ENCODE data around the gene SLC15A4.

SLC15A4 gene

DNA sequence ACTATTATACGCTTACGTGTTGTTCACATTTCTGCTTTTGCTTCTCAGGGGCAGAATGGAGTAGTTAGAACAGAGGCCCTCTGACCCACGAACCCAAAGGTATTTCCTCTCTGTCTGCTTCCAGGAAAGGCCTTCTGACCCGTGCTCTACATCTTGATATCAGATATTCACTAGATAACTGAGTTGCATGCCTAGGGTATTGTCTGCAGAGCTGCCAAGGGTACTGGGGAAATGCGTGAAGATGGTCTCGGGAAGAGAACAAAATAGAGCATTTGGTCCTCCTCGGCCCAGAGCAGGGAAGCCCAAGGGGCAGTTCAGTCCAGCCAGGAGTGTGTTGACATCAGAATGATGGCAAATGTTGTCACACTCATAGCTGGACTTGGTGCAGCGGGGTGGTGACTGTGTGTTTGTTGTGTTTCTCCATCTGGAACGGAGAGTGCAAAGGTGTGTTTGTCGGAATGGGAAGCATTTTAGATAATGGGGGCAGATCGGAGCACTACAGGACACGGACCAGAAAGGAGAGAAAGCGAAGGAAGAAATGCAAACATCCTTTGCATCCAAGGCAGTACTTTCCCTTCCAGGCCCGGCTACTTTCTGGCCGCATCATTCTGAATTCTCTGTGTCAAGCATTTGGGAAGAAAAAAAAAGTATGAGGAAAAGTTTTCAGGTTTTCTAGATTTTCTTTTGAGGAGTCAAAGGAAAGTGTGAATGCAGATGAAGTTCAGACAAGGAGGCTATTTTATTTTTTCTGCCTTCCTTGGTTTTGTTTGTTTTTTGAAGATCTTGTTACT lies 37.7 kb upstream of the SLC15A4 start:
- Histone ChIP-seq H3K4me1 (ENCODE audit: control extremely low read depth in 1 of 4, control insufficient read depth in 4 of 4, insufficient read depth in 4 of 4, low read length in 3 of 4) (peaks cover 0 to 2% (median 0%) of the 10 kb centered on the region in 4 experiments), H3K9me3 (ENCODE audit: control extremely low read depth in 1 of 5, control insufficient read depth in 4 of 5, insufficient read depth in 2 of 5, low read depth in 1 of 5, low read length in 4 of 5) (no peaks in the 10 kb centered on the region), H3K27me3 (replicated peaks in 2 of 5; ENCODE audit: control insufficient read depth in 4 of 5, insufficient read depth in 5 of 5, low read length in 4 of 5) (peaks cover 0 to 29% (median 2%) of the 10 kb centered on the region in 5 experiments), H3K27ac (ENCODE audit: insufficient read depth in 1 of 2, low read depth in 1 of 2, low read length in 2 of 2, poor library complexity in 1 of 2, severe bottlenecking in 2 of 2) (no peak overlapping the region), H3K4me3 (ENCODE audit: control insufficient read depth in 1 of 7, extremely low read depth in 1 of 7, insufficient read depth in 4 of 7, low read depth in 2 of 7, low read length in 6 of 7) (no peak overlapping the region), H3K36me3 (ENCODE audit: control insufficient read depth in 4 of 4, insufficient read depth in 4 of 4, low read length in 3 of 4) (no peaks in the 10 kb centered on the region)
- ChIA-PET POLR2A (no interaction called here), CTCF (no interaction called here)
- DNase-seq: no peak
- 83% methylated on average over 15 of the region's 15 CpGs for whole genome bisulfite sequencing (ENCODE audit: insufficient coverage)

DNA sequence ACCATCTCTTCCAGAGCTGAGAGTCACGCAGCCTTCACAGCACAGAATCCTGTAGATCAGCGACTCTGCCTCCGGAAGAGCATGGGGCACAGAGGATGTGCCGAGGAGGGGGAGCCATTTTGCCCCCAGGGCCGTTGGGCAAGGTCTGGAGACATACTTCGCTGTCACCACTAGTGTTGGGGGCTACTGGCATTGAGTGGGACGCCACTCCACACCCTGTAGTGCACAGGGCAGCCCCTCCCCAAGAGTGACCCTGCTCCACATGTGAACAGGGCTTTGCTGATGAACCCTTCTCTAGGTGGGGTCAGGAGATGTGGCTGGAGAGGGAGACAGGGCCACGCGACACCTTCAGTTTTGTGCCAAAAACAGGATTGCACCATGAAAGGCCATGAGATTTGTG lies 35.6 kb upstream of the SLC15A4 start:
- ChIA-PET CTCF (interaction anchor here (1.4 kb wide), 1 partner anchor 9 kb away, joined by 4 read pairs; no protein-coding TSS in a partner anchor), POLR2A (no interaction called here)
- H3K9me3 ChIP-seq (ENCODE audit: control extremely low read depth in 1 of 5, control insufficient read depth in 4 of 5, insufficient read depth in 2 of 5, low read depth in 1 of 5, low read length in 4 of 5): no peaks in the 10 kb centered on the region
- no peak for DNase-seq
- no peak overlapping the region for H3K4me3 ChIP-seq (ENCODE audit: control insufficient read depth in 1 of 7, extremely low read depth in 1 of 7, insufficient read depth in 4 of 7, low read depth in 2 of 7, low read length in 6 of 7)
- H3K27ac ChIP-seq (ENCODE audit: insufficient read depth in 1 of 2, low read depth in 1 of 2, low read length in 2 of 2, poor library complexity in 1 of 2, severe bottlenecking in 2 of 2): no peak overlapping the region
- no peaks in the 10 kb centered on the region for H3K36me3 ChIP-seq (ENCODE audit: control insufficient read depth in 4 of 4, insufficient read depth in 4 of 4, low read length in 3 of 4)
- H3K4me1 ChIP-seq (ENCODE audit: control extremely low read depth in 1 of 4, control insufficient read depth in 4 of 4, insufficient read depth in 4 of 4, low read length in 3 of 4): peaks cover 0 to 2% (median 0%) of the 10 kb centered on the region in 4 experiments
- peaks cover 2 to 49% (median 15%) of the 10 kb centered on the region in 5 experiments for H3K27me3 ChIP-seq (replicated peaks in 2 of 5; ENCODE audit: control insufficient read depth in 4 of 5, insufficient read depth in 5 of 5, low read length in 4 of 5)
- 90% methylated on average over 9 of the region's 9 CpGs for WGBS (ENCODE audit: insufficient coverage)

DNA sequence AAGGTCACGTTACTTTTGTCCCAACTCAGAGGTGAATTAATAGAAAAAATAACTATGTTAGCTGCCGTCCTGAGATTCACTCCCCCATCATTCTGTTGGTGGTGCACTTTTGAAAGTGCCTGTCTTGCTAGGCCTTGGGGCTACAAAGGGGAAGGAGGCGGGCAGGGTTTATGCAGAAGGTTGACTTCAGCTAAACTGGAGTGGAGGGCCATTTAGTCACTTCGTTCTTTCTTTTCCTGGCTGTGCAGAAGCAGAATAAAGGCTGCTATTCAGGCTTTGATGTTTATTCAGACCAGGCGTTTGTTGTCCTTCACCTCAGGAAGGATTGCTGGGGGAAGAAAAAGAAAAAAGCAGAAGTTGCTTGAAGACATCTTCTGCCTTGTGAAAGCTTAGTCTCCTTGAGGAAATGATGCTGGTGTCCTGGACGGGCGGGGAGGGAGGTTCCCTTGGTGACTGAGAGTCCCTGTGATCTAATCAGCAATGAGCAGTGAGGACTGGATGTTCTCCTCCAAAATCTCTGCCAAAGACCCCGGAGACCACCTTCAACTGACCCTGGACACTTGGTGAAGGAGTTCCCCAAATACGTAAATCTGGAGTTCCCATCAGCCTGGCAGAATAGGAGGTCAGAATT lies 33.5 kb upstream of the SLC15A4 start:
- CTCF ChIA-PET: interaction anchor here (1.1 kb wide), 1 partner anchor 33 kb away, joined by 3 read pairs; the partner anchor contains the start of gene SLC15A4
- Histone ChIP-seq H3K27me3 (replicated peaks in 2 of 5; ENCODE audit: control insufficient read depth in 4 of 5, insufficient read depth in 5 of 5, low read length in 4 of 5) (peaks cover 2 to 62% (median 22%) of the 10 kb centered on the region in 5 experiments), H3K4me1 (ENCODE audit: control extremely low read depth in 1 of 4, control insufficient read depth in 4 of 4, insufficient read depth in 4 of 4, low read length in 3 of 4) (peaks cover 0 to 10% (median 5%) of the 10 kb centered on the region in 4 experiments), H3K36me3 (ENCODE audit: control insufficient read depth in 4 of 4, insufficient read depth in 4 of 4, low read length in 3 of 4) (no peaks in the 10 kb centered on the region), H3K27ac (ENCODE audit: insufficient read depth in 1 of 2, low read depth in 1 of 2, low read length in 2 of 2, poor library complexity in 1 of 2, severe bottlenecking in 2 of 2) (no peak overlapping the region), H3K4me3 (ENCODE audit: control insufficient read depth in 1 of 7, extremely low read depth in 1 of 7, insufficient read depth in 4 of 7, low read depth in 2 of 7, low read length in 6 of 7) (no peak overlapping the region), H3K9me3 (ENCODE audit: control extremely low read depth in 1 of 5, control insufficient read depth in 4 of 5, insufficient read depth in 2 of 5, low read depth in 1 of 5, low read length in 4 of 5) (no peaks in the 10 kb centered on the region)
- WGBS (ENCODE audit: insufficient coverage): 47% methylated on average over 6 of the region's 9 CpGs
- POLR2A ChIA-PET: no interaction called here
- peak in 2 of 3 donors; percentile 34 to 35 for DNase-seq

DNA sequence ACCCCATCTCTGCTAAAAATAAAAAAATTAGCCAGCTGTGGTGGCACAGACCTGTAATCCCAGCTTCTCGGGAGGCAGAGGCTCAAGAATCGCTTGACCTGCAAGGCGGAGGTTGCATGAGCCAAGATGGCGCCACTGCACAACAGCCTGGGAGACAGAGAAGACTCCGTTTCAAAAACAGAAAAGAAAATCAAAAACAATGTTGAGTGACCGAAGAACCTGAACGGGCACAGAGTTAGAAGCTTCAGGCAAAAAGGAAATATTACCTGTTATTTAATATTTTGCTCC lies 33.0 kb upstream of the SLC15A4 start:
- CTCF ChIA-PET: interaction anchor here (1.1 kb wide), 1 partner anchor 33 kb away, joined by 3 read pairs; the partner anchor contains the start of gene SLC15A4
- Histone ChIP-seq H3K27me3 (replicated peaks in 2 of 5; ENCODE audit: control insufficient read depth in 4 of 5, insufficient read depth in 5 of 5, low read length in 4 of 5) (peaks cover 2 to 67% (median 23%) of the 10 kb centered on the region in 5 experiments), H3K36me3 (ENCODE audit: control insufficient read depth in 4 of 4, insufficient read depth in 4 of 4, low read length in 3 of 4) (no peaks in the 10 kb centered on the region), H3K27ac (ENCODE audit: insufficient read depth in 1 of 2, low read depth in 1 of 2, low read length in 2 of 2, poor library complexity in 1 of 2, severe bottlenecking in 2 of 2) (no peak overlapping the region), H3K9me3 (ENCODE audit: control extremely low read depth in 1 of 5, control insufficient read depth in 4 of 5, insufficient read depth in 2 of 5, low read depth in 1 of 5, low read length in 4 of 5) (no peaks in the 10 kb centered on the region), H3K4me3 (ENCODE audit: control insufficient read depth in 1 of 7, extremely low read depth in 1 of 7, insufficient read depth in 4 of 7, low read depth in 2 of 7, low read length in 6 of 7) (no peak overlapping the region), H3K4me1 (ENCODE audit: control extremely low read depth in 1 of 4, control insufficient read depth in 4 of 4, insufficient read depth in 4 of 4, low read length in 3 of 4) (peaks cover 0 to 10% (median 5%) of the 10 kb centered on the region in 4 experiments)
- DNase-seq: no peak
- 100% methylated on average over 5 of the region's 7 CpGs for WGBS (ENCODE audit: insufficient coverage)
- POLR2A ChIA-PET: no interaction called here

DNA sequence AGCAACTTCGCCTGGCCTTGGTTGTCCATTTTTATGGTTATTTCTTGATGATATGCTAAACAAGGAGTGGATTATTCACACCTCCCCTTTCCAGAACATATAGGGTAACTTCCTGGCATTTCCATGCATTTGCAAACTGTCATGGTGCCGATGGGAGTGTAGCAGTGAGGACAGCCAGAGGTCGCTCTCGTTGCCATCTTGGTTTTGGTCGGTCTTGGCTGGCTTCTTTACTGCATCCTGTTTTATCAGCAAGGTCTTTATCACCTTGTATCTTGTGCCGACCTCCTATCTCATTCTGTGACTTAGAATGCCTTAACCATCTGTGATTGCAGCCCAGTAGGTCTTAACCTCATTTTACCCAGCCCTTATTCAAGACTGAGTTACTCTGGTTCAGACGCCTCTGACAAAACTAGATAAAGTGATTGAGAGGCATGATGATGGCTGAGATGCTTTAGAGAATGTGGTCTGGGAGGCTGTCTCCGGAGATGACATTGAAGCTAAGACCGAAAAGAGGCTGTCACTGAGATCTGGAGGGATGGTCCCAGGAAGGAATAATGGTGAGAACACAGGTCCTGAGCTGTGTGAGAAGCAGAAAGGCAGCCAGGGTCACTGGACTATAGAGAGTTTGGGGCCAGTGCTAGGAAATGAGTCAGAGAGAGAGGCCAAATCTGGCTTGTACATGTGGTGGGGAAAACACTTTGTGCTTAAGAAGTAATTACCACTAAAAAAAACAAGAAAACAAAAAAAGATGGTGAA lies 32.5 kb upstream of the SLC15A4 start:
- ChIA-PET POLR2A (no interaction called here), CTCF (no interaction called here)
- Histone ChIP-seq H3K9me3 (ENCODE audit: control extremely low read depth in 1 of 5, control insufficient read depth in 4 of 5, insufficient read depth in 2 of 5, low read depth in 1 of 5, low read length in 4 of 5) (no peaks in the 10 kb centered on the region), H3K4me3 (ENCODE audit: control insufficient read depth in 1 of 7, extremely low read depth in 1 of 7, insufficient read depth in 4 of 7, low read depth in 2 of 7, low read length in 6 of 7) (no peak overlapping the region), H3K36me3 (ENCODE audit: control insufficient read depth in 4 of 4, insufficient read depth in 4 of 4, low read length in 3 of 4) (no peaks in the 10 kb centered on the region), H3K4me1 (ENCODE audit: control extremely low read depth in 1 of 4, control insufficient read depth in 4 of 4, insufficient read depth in 4 of 4, low read length in 3 of 4) (peaks cover 0 to 10% (median 5%) of the 10 kb centered on the region in 4 experiments), H3K27ac (ENCODE audit: insufficient read depth in 1 of 2, low read depth in 1 of 2, low read length in 2 of 2, poor library complexity in 1 of 2, severe bottlenecking in 2 of 2) (no peak overlapping the region), H3K27me3 (replicated peaks in 2 of 5; ENCODE audit: control insufficient read depth in 4 of 5, insufficient read depth in 5 of 5, low read length in 4 of 5) (peaks cover 2 to 72% (median 23%) of the 10 kb centered on the region in 5 experiments)
- no peak for DNase-seq
- WGBS (ENCODE audit: insufficient coverage): 95% methylated on average over 8 of the region's 9 CpGs

DNA sequence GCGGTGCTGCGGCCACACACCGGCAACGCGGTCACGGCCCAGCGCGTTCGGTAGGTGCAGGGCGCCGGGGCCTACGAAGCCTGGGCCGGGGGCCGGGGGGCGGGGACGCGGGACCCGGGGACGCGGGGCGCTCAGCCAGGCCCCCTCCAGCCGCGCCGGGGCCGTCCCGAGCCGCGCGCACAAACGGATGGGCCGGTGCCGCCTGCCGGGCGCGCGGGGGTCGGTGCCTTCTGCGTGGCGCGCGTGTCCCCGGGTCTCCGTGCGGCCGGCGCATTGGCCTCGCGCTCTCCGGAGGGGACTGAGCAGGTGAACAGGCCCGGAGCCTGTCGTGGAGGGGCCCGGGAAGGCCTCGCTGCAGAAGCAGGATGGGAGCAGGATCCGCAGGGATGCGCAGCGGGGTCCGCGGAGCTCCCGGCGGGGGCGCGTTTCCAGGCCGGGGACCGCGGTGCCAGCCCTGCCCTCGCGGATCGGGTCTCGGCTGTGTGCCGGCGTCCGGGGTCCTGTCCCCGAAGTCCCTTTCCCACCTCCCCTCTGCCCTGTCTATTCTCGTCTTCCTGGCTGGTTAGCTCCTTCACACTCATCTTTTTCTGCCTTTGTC lies 29.9 kb upstream of the SLC15A4 start:
- ChIA-PET POLR2A (no interaction called here), CTCF (no interaction called here)
- Histone ChIP-seq H3K36me3 (ENCODE audit: control insufficient read depth in 4 of 4, insufficient read depth in 4 of 4, low read length in 3 of 4) (no peaks in the 10 kb centered on the region), H3K27ac (ENCODE audit: insufficient read depth in 1 of 2, low read depth in 1 of 2, low read length in 2 of 2, poor library complexity in 1 of 2, severe bottlenecking in 2 of 2) (no peak overlapping the region), H3K4me1 (ENCODE audit: control extremely low read depth in 1 of 4, control insufficient read depth in 4 of 4, insufficient read depth in 4 of 4, low read length in 3 of 4) (peaks cover 0 to 10% (median 5%) of the 10 kb centered on the region in 4 experiments), H3K27me3 (replicated peaks in 2 of 5; ENCODE audit: control insufficient read depth in 4 of 5, insufficient read depth in 5 of 5, low read length in 4 of 5) (peaks cover 2 to 77% (median 23%) of the 10 kb centered on the region in 5 experiments), H3K4me3 (ENCODE audit: control insufficient read depth in 1 of 7, extremely low read depth in 1 of 7, insufficient read depth in 4 of 7, low read depth in 2 of 7, low read length in 6 of 7) (peak overlapping the region in 5 of 7 experiments; percentile 19 to 52 (median 46)), H3K9me3 (ENCODE audit: control extremely low read depth in 1 of 5, control insufficient read depth in 4 of 5, insufficient read depth in 2 of 5, low read depth in 1 of 5, low read length in 4 of 5) (no peaks in the 10 kb centered on the region)
- peak in 1 of 3 donors; percentile 11 for DNase-seq
- WGBS (ENCODE audit: insufficient coverage): under 1% methylated on average over 56 of the region's 74 CpGs
